Mammary epithelial cell (primary cell): Measurements from ENCODE around the gene SOBP.

ENCODE experiments used
- EZH2 ChIP-seq: IDR thresholded peaks from 2 replicates; pipeline ENCODE4 v1.6.1; 2012; ENCODE audit warnings: low read length, inconsistent platforms, borderline replicate concordance
- TF ChIP-seq, protein P1 (sequence below), 2 donors: IDR thresholded peaks in 1 of 2; conservative IDR thresholded peaks in 1 of 2; 2 replicates each; pipeline ENCODE4 v1.5.1; 2011 to 2012; ENCODE audit warnings: inconsistent platforms in 2 of 2, low read length in 2 of 2, mild to moderate bottlenecking in 2 of 2, control low read depth in 1 of 2, low read depth in 1 of 2; ENCODE audit not compliant: insufficient read depth in 1 of 2; ENCODE audit errors: extremely low read depth in 1 of 2

DNA sequence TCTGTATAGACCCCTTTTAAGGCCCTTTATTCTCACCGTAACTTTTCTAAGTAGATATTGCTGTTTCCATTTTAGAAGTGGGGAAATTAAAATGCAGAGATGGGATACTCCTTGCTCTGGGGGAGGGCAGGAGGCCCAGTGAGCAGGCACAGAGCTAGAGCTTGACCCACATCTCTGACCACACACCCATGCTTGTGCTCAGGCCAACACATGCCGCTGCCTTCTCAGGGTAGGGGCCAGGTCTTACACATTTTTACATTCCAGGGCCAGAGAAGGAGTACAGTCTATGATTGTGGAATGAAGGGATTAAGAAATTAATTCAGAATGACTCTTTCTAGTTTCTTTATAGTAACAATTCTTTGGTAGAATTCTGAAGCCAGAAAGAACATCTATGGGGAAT, 104.8 kb downstream of the SOBP start:
- TF ChIP-seq, protein P1, sequence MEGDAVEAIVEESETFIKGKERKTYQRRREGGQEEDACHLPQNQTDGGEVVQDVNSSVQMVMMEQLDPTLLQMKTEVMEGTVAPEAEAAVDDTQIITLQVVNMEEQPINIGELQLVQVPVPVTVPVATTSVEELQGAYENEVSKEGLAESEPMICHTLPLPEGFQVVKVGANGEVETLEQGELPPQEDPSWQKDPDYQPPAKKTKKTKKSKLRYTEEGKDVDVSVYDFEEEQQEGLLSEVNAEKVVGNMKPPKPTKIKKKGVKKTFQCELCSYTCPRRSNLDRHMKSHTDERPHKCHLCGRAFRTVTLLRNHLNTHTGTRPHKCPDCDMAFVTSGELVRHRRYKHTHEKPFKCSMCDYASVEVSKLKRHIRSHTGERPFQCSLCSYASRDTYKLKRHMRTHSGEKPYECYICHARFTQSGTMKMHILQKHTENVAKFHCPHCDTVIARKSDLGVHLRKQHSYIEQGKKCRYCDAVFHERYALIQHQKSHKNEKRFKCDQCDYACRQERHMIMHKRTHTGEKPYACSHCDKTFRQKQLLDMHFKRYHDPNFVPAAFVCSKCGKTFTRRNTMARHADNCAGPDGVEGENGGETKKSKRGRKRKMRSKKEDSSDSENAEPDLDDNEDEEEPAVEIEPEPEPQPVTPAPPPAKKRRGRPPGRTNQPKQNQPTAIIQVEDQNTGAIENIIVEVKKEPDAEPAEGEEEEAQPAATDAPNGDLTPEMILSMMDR (conservative IDR thresholded peaks at IDR 0.05 in 1 of 2, IDR thresholded peaks at IDR 0.05 in 1 of 2; ENCODE audit: extremely low read depth in 1 of 2, insufficient read depth in 1 of 2, low read depth in 1 of 2, low read length in 2 of 2), result no peak
- TF ChIP-seq EZH2, result no peak
